Lower lobe of right lung (tissue), 2 donors: ENCODE measurements around the gene JAG1. TPM values are rescaled to one million over a fixed set of nuclear protein-coding genes. Genes with fewer than 3 reads are reported as not detected.
A peak's percentile ranks its signal among the peaks of the same experiment; 100 is the strongest.

Experiments
- ATAC-seq, 2 donors: fragments of 200-7000 bp; cut with Tn5 transposase; one replicate each; pipeline ENCODE4 v1.9.1; 2020 to 2022; ENCODE audit warnings: mild to moderate bottlenecking in 2 of 2, moderate library complexity in 2 of 2
- DNase-seq: peaks from one replicate; pipeline ENCODE4 v3.0.0-alpha.2; 2020
- H3K27ac ChIP-seq: fragments of 200-600 bp; one replicate; pipeline ENCODE4 v1.8.0; 2022
- H3K27me3 ChIP-seq: fragments of 200-600 bp; one replicate; pipeline ENCODE4 v1.8.0; 2022; ENCODE audit warnings: low read depth
- H3K36me3 ChIP-seq: fragments of 200-600 bp; one replicate; pipeline ENCODE4 v1.8.0; 2022; ENCODE audit warnings: mild to moderate bottlenecking
- H3K4me1 ChIP-seq: fragments of 200-600 bp; one replicate; pipeline ENCODE4 v1.8.0; 2022
- H3K4me3 ChIP-seq: fragments of 200-600 bp; one replicate; pipeline ENCODE4 v1.8.0; 2022; ENCODE audit warnings: mild to moderate bottlenecking
- H3K9me3 ChIP-seq: fragments of 200-600 bp; one replicate; pipeline ENCODE4 v1.8.0; 2022
- intact Hi-C: fragments of 100-400 bp; cut with DNase I; formaldehyde crosslinking; loops from one replicate; pipeline ENCODE4 v1.11.0; 2022
- total RNA-seq: library from RNA; stranded (reverse); fragmentation: NEBNext Ultra II Directional; extraction: Animal tissue kit (Norgen Biotek cat#: 25700); gene quantifications from one replicate; pipeline ENCODE4 v1.2.1, GENCODE V29; 2021
- TF ChIP-seq, protein P1 (sequence below): fragments of 200-600 bp; IDR thresholded peaks from one replicate; pipeline ENCODE4 v1.8.0; 2022; ENCODE audit warnings: antibody characterized with exemption, mild to moderate bottlenecking
- donor health status: DM: no; HTN: yes; CAD: no; lungs with severe emphysema.

The JAG1 gene
- total RNA-seq, 1 donor from 2014 or later = 60.1 TPM

DNA sequence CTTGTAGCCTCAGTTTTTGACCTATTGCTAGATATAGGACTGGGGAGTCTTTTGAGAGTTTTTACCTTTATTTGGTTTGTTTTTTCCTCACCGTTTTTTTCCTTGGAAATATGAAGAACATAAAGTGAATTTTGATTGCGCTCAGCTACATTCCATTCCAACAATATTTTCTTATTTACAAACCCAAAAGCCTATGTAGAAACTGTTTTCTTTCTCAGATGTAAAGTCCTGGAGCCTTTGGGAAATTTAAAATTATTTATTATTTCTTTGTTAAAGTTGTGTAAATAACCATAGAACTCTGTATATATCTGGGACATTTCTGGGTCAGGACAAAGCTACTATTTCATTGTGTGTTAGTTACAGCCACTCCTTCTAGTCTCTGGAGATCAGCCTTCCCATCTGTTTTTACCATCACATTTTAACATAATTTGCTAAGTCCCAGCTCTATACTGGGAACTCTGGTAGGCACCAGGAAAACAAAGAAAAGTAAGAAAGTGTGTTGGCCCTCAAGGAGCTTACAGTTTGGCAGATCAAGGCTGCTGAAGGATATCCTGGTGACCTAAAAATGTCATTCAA is 68.8 kb downstream of the JAG1 start:
- Histone ChIP-seq H3K4me1 (peaks cover 4% of the 10 kb centered on the region), H3K27ac (peak overlapping the region; percentile 25), H3K27me3 (no peaks in the 10 kb centered on the region), H3K4me3 (no peak overlapping the region), H3K36me3 (peaks cover 3% of the 10 kb centered on the region), H3K9me3 (no peaks in the 10 kb centered on the region)
- TF ChIP-seq, protein P1, sequence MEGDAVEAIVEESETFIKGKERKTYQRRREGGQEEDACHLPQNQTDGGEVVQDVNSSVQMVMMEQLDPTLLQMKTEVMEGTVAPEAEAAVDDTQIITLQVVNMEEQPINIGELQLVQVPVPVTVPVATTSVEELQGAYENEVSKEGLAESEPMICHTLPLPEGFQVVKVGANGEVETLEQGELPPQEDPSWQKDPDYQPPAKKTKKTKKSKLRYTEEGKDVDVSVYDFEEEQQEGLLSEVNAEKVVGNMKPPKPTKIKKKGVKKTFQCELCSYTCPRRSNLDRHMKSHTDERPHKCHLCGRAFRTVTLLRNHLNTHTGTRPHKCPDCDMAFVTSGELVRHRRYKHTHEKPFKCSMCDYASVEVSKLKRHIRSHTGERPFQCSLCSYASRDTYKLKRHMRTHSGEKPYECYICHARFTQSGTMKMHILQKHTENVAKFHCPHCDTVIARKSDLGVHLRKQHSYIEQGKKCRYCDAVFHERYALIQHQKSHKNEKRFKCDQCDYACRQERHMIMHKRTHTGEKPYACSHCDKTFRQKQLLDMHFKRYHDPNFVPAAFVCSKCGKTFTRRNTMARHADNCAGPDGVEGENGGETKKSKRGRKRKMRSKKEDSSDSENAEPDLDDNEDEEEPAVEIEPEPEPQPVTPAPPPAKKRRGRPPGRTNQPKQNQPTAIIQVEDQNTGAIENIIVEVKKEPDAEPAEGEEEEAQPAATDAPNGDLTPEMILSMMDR = no peak
- intact Hi-C loops = no loop called here
- ATAC-seq (no peak), DNase-seq (no peak)

DNA sequence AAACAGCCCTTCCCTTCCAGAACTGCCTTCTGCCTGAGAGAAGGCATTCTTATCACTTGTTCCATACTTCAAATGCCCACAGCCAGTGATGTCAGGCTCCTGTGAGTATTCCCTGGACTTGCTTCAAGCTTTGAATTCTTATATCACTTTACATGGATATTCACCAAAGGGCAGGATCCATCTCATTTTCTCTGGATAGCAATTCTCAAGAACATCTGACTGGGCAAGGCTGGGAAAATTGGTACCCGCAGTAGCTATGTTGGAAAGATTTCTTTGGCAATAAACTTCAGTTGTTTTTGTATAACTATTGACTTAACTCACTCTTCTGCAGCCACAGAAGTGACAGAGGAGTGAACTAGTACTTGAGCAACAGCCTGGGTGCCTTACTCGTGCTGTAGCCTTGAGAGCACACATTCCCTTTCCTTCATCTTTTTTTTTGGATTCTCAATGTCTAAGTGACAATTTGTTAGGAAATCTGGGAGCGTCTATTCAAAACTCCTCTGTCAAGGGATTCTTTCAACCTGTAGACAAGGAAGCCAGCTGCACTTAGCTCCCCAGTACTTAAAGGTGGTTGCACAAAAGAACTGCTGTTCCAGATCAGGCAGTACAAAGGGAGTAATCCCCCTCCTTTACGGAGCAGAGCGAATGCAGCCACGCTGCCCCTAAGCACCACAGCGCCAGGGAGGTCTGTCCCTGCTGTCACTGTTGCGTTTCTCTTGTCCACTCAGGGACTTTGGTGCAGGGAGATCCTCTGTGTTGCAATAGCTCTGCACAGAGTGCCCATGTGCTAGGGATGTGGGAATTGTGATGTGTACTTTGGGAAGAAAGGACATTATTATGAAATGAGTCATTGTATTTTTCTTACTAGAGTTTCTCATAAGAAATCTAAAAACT is 69.6 kb downstream of the JAG1 start:
- no peak overlapping the region for H3K4me3 ChIP-seq
- no peak for DNase-seq
- intact Hi-C loops = no loop called here

DNA sequence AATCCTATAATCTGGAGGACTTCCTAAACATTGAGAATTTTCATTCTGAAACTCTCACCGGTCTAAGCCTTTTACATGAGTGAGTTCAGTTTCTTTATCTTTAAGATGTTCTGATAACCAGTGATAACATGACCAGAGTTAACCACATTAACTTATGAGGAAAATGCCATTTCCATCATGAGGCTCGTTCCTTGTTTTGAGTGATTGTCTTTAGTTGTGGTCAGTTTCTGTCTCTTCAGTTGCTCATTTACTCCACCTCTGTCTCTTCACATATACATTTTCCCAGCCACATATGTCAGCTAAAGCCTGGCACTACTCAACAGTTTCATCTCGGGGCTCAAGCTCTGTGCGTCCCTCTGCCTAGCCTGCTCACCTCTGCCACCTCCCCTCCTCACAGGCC is 70.4 kb downstream of the JAG1 start:
- TF ChIP-seq, protein P1 = no peak
- intact Hi-C loops = no loop called here
- ATAC-seq = no peak

More for the DNA sequence above, 69.6 kb downstream of the JAG1 start:
- Histone ChIP-seq H3K9me3 (no peaks in the 10 kb centered on the region), H3K36me3 (peaks cover 3% of the 10 kb centered on the region), H3K27me3 (no peaks in the 10 kb centered on the region), H3K4me1 (peaks cover 4% of the 10 kb centered on the region), H3K27ac (peak overlapping the region; percentile 25)
- TF ChIP-seq, protein P1 = no peak
- ATAC-seq = peak; percentile 74 to 88

DNA sequence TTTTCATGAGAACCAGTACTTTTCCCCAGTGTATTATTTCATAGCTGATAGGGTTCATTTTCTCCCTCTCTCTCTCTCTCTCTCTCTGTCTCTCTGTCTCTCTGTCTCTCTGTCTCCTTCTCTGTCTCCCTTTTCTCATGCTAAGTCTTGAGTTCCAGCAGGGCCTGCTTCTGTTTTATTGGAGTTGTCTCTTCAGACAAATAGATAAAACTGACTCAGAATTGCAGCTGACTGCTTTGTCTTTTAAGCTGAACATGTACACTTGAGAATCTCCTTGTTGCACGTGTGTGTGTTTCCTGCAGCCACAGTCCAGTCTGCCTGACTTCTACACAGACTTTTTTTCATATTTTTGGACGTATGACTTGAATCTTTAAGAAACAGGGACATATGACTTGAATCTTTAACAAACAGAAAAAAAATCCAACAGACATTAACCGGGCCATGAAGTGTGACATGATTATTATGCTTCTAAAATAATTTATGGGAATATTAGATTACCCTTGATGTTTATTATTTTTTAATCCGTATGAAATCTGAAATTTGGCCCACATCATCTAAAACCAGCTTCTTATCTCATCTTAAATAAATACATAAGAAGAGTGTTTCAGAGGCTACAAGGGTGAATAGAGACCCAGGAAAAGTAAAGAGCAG is 71.5 kb downstream of the JAG1 start:
- DNase-seq = no peak
- peaks cover 8% of the 10 kb centered on the region for H3K36me3 ChIP-seq
- TF ChIP-seq, protein P1 = no peak
- no peak for ATAC-seq
- H3K27ac ChIP-seq = no peak overlapping the region
- H3K9me3 ChIP-seq = no peaks in the 10 kb centered on the region
- H3K4me1 ChIP-seq = peaks cover 4% of the 10 kb centered on the region
- intact Hi-C loops = no loop called here
- H3K4me3 ChIP-seq = no peak overlapping the region
- no peaks in the 10 kb centered on the region for H3K27me3 ChIP-seq

More for the DNA sequence above, 70.4 kb downstream of the JAG1 start:
- H3K36me3 ChIP-seq = peaks cover 6% of the 10 kb centered on the region
- no peaks in the 10 kb centered on the region for H3K27me3 ChIP-seq
- H3K4me1 ChIP-seq = peaks cover 4% of the 10 kb centered on the region
- H3K9me3 ChIP-seq = no peaks in the 10 kb centered on the region
- no peak for DNase-seq
- H3K27ac ChIP-seq = no peak overlapping the region
- no peak overlapping the region for H3K4me3 ChIP-seq

DNA sequence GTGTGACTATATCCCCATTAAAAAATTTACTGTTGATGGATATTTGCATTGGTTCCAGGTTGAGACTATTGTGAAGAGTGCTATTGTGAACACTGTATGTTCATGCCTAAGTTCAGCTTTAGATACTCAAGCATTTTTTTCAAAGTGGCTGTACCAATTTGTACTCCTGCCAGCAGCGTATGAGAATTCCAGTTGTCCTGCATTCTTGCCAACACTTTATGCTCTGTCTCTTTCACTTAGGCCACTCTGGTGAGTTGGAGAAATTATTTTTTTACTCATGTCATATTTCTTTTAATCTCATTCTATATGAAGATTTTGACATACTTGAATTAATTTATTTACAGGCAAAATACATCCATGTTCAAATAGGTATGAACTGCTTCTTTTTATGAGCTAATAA is 76.2 kb downstream of the JAG1 start:
- Histone ChIP-seq H3K4me1 (no peaks in the 10 kb centered on the region), H3K9me3 (no peaks in the 10 kb centered on the region), H3K27ac (no peak overlapping the region), H3K36me3 (peaks cover 8% of the 10 kb centered on the region), H3K4me3 (no peak overlapping the region), H3K27me3 (no peaks in the 10 kb centered on the region)
- no peak for ATAC-seq
- TF ChIP-seq, protein P1 = no peak
- intact Hi-C loops = no loop called here
- no peak for DNase-seq
